ENCODE measurements around the gene PLEKHA7.

The PLEKHA7 gene

DNA sequence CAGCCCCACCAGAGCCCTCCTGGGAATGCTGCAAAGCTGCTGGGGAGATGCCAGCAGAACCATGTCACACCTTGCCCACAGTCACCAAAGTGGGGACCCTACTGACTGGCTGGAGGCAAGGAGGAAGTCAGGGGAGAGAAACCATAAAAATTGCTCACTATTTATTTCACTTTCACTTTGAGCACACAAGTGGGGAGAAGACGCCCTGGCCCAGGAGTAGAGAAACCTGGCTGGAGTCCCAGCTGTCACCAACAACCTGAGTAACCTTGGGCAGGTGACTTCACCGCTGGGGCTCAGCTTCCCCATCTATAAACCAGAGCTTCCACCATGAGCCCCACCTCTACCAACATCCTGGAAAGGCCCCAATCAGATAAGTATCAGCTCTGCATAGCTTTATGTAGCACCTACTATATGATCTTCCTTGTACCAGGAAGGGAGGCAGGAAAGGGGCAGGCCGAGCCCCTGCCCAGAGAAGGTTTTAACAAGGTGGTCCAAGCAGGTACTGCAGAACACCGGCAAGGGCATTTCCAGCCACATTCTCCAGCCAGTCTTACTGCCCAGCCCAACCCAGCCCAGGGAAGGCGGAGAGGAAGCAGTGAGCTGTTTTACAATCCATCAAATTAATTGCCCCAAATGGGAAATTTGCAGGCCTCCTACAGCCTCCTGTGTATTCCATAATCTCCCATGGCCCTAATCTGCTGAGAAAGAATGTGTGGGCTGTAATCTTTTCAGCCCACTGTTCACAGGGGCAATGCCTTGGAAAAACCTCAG is 27.6 kb downstream of the PLEKHA7 start:
- Histone ChIP-seq H3K4me3 (ENCODE audit: low read length) (no peak overlapping the region), H3K9me3 (ENCODE audit: control insufficient read depth, insufficient read depth, low read length) (no peaks in the 10 kb centered on the region), H3K36me3 (ENCODE audit: control insufficient read depth, low read length) (no peaks in the 10 kb centered on the region), H3K9me2 (replicated peaks; ENCODE audit: control insufficient read depth, low read length) (no peaks in the 10 kb centered on the region), H4K20me1 (ENCODE audit: control insufficient read depth, insufficient read depth, low read depth, low read length) (no peaks in the 10 kb centered on the region), H3K27ac (ENCODE audit: low read depth, low read length) (no peak overlapping the region), H3K4me2 (ENCODE audit: low read length) (no peak overlapping the region), H3K4me1 (ENCODE audit: control insufficient read depth, low read length) (no peaks in the 10 kb centered on the region), H3F3A (ENCODE audit: control insufficient read depth, insufficient read depth) (no peaks in the 10 kb centered on the region), H3K79me2 (ENCODE audit: control insufficient read depth, low read length) (no peaks in the 10 kb centered on the region), H3K27me3 (ENCODE audit: control insufficient read depth, low read length) (peaks cover 4% of the 10 kb centered on the region; the same call in 1 of the 2 replicates)
- TF ChIP-seq CTCF (IDR thresholded peaks at IDR 0.05; ENCODE audit: low read depth, low read length, poor library complexity, severe bottlenecking), result no peak
- no peak for TF ChIP-seq EZH2phosphoT487 (IDR thresholded peaks at IDR 0.05; ENCODE audit: borderline replicate concordance, low read length)

- H3F3A ChIP-seq (ENCODE audit: control insufficient read depth, insufficient read depth), result no peaks in the 10 kb centered on the region
- H3K4me1 ChIP-seq (ENCODE audit: control insufficient read depth, low read length), result no peaks in the 10 kb centered on the region
- no peak overlapping the region for H3K4me2 ChIP-seq (ENCODE audit: low read length)
- H3K9me3 ChIP-seq (ENCODE audit: control insufficient read depth, insufficient read depth, low read length), result no peaks in the 10 kb centered on the region
- H3K36me3 ChIP-seq (ENCODE audit: control insufficient read depth, low read length), result no peaks in the 10 kb centered on the region
- H3K27me3 ChIP-seq (ENCODE audit: control insufficient read depth, low read length), result peaks cover 4% of the 10 kb centered on the region; the same call in 1 of the 2 replicates
- no peaks in the 10 kb centered on the region for H3K79me2 ChIP-seq (ENCODE audit: control insufficient read depth, low read length)
- TF ChIP-seq EZH2phosphoT487 (IDR thresholded peaks at IDR 0.05; ENCODE audit: borderline replicate concordance, low read length), result no peak
- TF ChIP-seq CTCF (IDR thresholded peaks at IDR 0.05; ENCODE audit: low read depth, low read length, poor library complexity, severe bottlenecking), result no peak
- H3K9me2 ChIP-seq (replicated peaks; ENCODE audit: control insufficient read depth, low read length), result no peaks in the 10 kb centered on the region
- no peaks in the 10 kb centered on the region for H4K20me1 ChIP-seq (ENCODE audit: control insufficient read depth, insufficient read depth, low read depth, low read length)
- H3K4me3 ChIP-seq (ENCODE audit: low read length), result no peak overlapping the region
- no peak overlapping the region for H3K27ac ChIP-seq (ENCODE audit: low read depth, low read length)
These were observed 28.9 kb downstream of the PLEKHA7 start for GRCh38 chr11:16985297-16985696.

- Histone ChIP-seq H3K79me2 (ENCODE audit: control insufficient read depth, low read length) (no peaks in the 10 kb centered on the region), H3K4me3 (ENCODE audit: low read length) (no peak overlapping the region)
These were observed 30.0 kb downstream of the PLEKHA7 start for GRCh38 chr11:16984229-16984628.

More at GRCh38 chr11:16984229-16984628, 30.0 kb downstream of the PLEKHA7 start:
- TF ChIP-seq CTCF (IDR thresholded peaks at IDR 0.05; ENCODE audit: low read depth, low read length, poor library complexity, severe bottlenecking), result no peak
- no peak for TF ChIP-seq EZH2phosphoT487 (IDR thresholded peaks at IDR 0.05; ENCODE audit: borderline replicate concordance, low read length)
- Histone ChIP-seq H3K36me3 (ENCODE audit: control insufficient read depth, low read length) (no peaks in the 10 kb centered on the region), H3K4me2 (ENCODE audit: low read length) (no peak overlapping the region), H3F3A (ENCODE audit: control insufficient read depth, insufficient read depth) (no peaks in the 10 kb centered on the region), H3K9me3 (ENCODE audit: control insufficient read depth, insufficient read depth, low read length) (no peaks in the 10 kb centered on the region), H3K27ac (ENCODE audit: low read depth, low read length) (no peak overlapping the region), H3K9me2 (replicated peaks; ENCODE audit: control insufficient read depth, low read length) (no peaks in the 10 kb centered on the region), H3K27me3 (ENCODE audit: control insufficient read depth, low read length) (peaks cover 4% of the 10 kb centered on the region; the same call in 1 of the 2 replicates), H3K4me1 (ENCODE audit: control insufficient read depth, low read length) (no peaks in the 10 kb centered on the region), H4K20me1 (ENCODE audit: control insufficient read depth, insufficient read depth, low read depth, low read length) (no peaks in the 10 kb centered on the region)

Data from DOHH2 (cell line).